NK-92 treated with Interleukin-12 subunit alpha and Interleukin-12 subunit beta, amount 100 ng/mL, for 24 hours (cell line): ENCODE results near the gene ANKRD22.

Source experiments
- DNase-seq: peaks from one replicate; lab custom pipeline; 2025; lab: John Stamatoyannopoulos, UW

ANKRD22 gene

GRCh38 chr10:88835096-88835909 lies 16.3 kb downstream of the ANKRD22 start:
- DNase-seq, result peak; percentile 61

GRCh38 chr10:88833723-88834122 lies 17.9 kb downstream of the ANKRD22 start:
- no peak for DNase-seq

- no peak for DNase-seq
Observed at GRCh38 chr10:88833156-88833555, 18.5 kb downstream of the ANKRD22 start.

- DNase-seq, result no peak
Observed at GRCh38 chr10:88832376-88832775, 19.3 kb downstream of the ANKRD22 start.

GRCh38 chr10:88831709-88832108 lies 19.9 kb downstream of the ANKRD22 start:
- no peak for DNase-seq

- DNase-seq, result no peak
Observed at GRCh38 chr10:88830643-88831268, 20.9 kb downstream of the ANKRD22 start.

- DNase-seq, result no peak
Observed at GRCh38 chr10:88828310-88828709, 23.3 kb downstream of the ANKRD22 start.

- no peak for DNase-seq
Observed at GRCh38 chr10:88827671-88828070, 24.0 kb downstream of the ANKRD22 start.

- no peak for DNase-seq
Observed at GRCh38 chr10:88826388-88826787, 25.3 kb downstream of the ANKRD22 start.

- DNase-seq, result no peak
Observed at GRCh38 chr10:88820748-88821401, 30.8 kb downstream of the ANKRD22 start.

GRCh38 chr10:88819290-88819689 lies 32.4 kb downstream of the ANKRD22 start:
- DNase-seq, result no peak

GRCh38 chr10:88813200-88813599 lies 38.4 kb downstream of the ANKRD22 start:
- DNase-seq, result no peak

GRCh38 chr10:88810196-88810961 lies 41.3 kb downstream of the ANKRD22 start:
- no peak for DNase-seq

GRCh38 chr10:88809621-88810020 lies 42.0 kb downstream of the ANKRD22 start:
- no peak for DNase-seq

- DNase-seq, result no peak
Observed at GRCh38 chr10:88805924-88806323, 45.7 kb downstream of the ANKRD22 start.

GRCh38 chr10:88805361-88805760 lies 46.3 kb downstream of the ANKRD22 start:
- no peak for DNase-seq

GRCh38 chr10:88804083-88804812 lies 47.4 kb downstream of the ANKRD22 start:
- no peak for DNase-seq

- no peak for DNase-seq
Observed at GRCh38 chr10:88803641-88804040, 48.0 kb downstream of the ANKRD22 start.

GRCh38 chr10:88802523-88803285 lies 48.9 kb downstream of the ANKRD22 start, which contains the start of gene LIPM:
TSS of gene LIPM (plus strand) at chr10:88802730. CDS start at chr10:88802897, 167 bp downstream.
- DNase-seq, result no peak
